Naive thymus-derived CD4-positive, alpha-beta T cell (primary cell): ENCODE measurements around the gene INTS3. TPM values are rescaled to one million over a fixed set of nuclear protein-coding genes. Genes with fewer than 3 reads are reported as not detected.
A peak's percentile ranks its signal among the peaks of the same experiment; 100 is the strongest.

Experiments
- ATAC-seq: fragments of 150-1000 bp; cut with Tn5 transposase; 2 replicates; pipeline ENCODE4 v1.10.0; 2021; ENCODE audit warnings: mild to moderate bottlenecking, moderate library complexity
- CTCF ChIA-PET: fragments of 350-600 bp; sonication (Branson Sonifier 250); formaldehyde crosslinking; loops from one replicate; lab custom pipeline; 2021; ENCODE audit warnings: antibody characterized with exemption; lab: Charles Lee
- POLR2A ChIA-PET: fragments of 350-600 bp; sonication (Branson Sonifier 250); formaldehyde crosslinking; loops from one replicate; lab custom pipeline; 2021; ENCODE audit warnings: antibody characterized with exemption, inconsistent platforms; lab: Charles Lee
- DNase-seq, 9 donors: peaks; one replicate each; pipeline versions ENCODE4 v3.0.0 to v3.0.0-alpha.2; 2020 to 2022; ENCODE audit warnings: mixed read lengths in 1 of 9
- H3K27ac ChIP-seq: one replicate; pipeline ENCODE4 v1.7.0; 2013; ENCODE audit warnings: mild to moderate bottlenecking, low read depth, low read length, moderate library complexity
- H3K27me3 ChIP-seq, 2 donors: one replicate each; pipeline ENCODE4 v1.7.0; 2013; ENCODE audit warnings: low read length in 2 of 2, mild to moderate bottlenecking in 2 of 2, moderate library complexity in 2 of 2; ENCODE audit not compliant: control insufficient read depth in 2 of 2, insufficient read depth in 2 of 2
- H3K36me3 ChIP-seq, 3 experiments: 1 replicate in 2 of 3; 2 replicates in 1 of 3; pipeline ENCODE4 v1.7.0; 2013; ENCODE audit warnings: low read length in 3 of 3, mild to moderate bottlenecking in 3 of 3, moderate library complexity in 1 of 3; ENCODE audit not compliant: insufficient read depth in 3 of 3, control insufficient read depth in 2 of 3
- H3K4me1 ChIP-seq, 2 donors: one replicate each; pipeline ENCODE4 v1.7.0; 2013; ENCODE audit warnings: low read length in 2 of 2, mild to moderate bottlenecking in 2 of 2, moderate library complexity in 1 of 2; ENCODE audit not compliant: control insufficient read depth in 2 of 2, insufficient read depth in 2 of 2
- H3K4me3 ChIP-seq: 2 replicates; pipeline ENCODE4 v1.7.0; 2013; ENCODE audit warnings: mild to moderate bottlenecking, low read length
- H3K9me3 ChIP-seq, 3 experiments: 1 replicate in 2 of 3; 2 replicates in 1 of 3; pipeline ENCODE4 v1.7.0; 2013; ENCODE audit warnings: low read length in 3 of 3; ENCODE audit not compliant: control insufficient read depth in 2 of 3
- H3K27ac Mint-ChIP-seq, 9 donors: one replicate each; pipeline ENCODE4 v1.8.0; 2020 to 2022; ENCODE audit warnings: mixed read lengths in 9 of 9, mild to moderate bottlenecking in 8 of 9, moderate library complexity in 5 of 9, inconsistent platforms in 2 of 9
- H3K27me3 Mint-ChIP-seq, 5 donors: one replicate each; pipeline ENCODE4 v1.8.0; 2021 to 2022; ENCODE audit warnings: mixed read lengths in 5 of 5, mild to moderate bottlenecking in 1 of 5
- H3K36me3 Mint-ChIP-seq, 5 donors: one replicate each; pipeline ENCODE4 v1.8.0; 2020 to 2022; ENCODE audit warnings: mixed read lengths in 5 of 5, mild to moderate bottlenecking in 3 of 5, inconsistent platforms in 1 of 5
- H3K4me1 Mint-ChIP-seq, 7 donors: one replicate each; pipeline ENCODE4 v1.8.0; 2020 to 2022; ENCODE audit warnings: mixed read lengths in 7 of 7, mild to moderate bottlenecking in 3 of 7, inconsistent platforms in 1 of 7
- H3K4me3 Mint-ChIP-seq, 10 donors: one replicate each; pipeline ENCODE4 v1.8.0; 2020 to 2022; ENCODE audit warnings: mild to moderate bottlenecking in 10 of 10, mixed read lengths in 10 of 10, moderate library complexity in 6 of 10, inconsistent platforms in 2 of 10
- H3K9me3 Mint-ChIP-seq, 11 donors: one replicate each; pipeline ENCODE4 v1.8.0; 2020 to 2022; ENCODE audit warnings: mixed read lengths in 11 of 11, mild to moderate bottlenecking in 4 of 11, inconsistent platforms in 1 of 11, moderate library complexity in 1 of 11
- intact Hi-C, 2 donors: fragments of 100-400 bp; cut with micrococcal nuclease; formaldehyde crosslinking; loops; one replicate each; pipeline ENCODE4 v1.15.1; 2023
- polyA plus RNA-seq, 2 donors: library from polyadenylated mRNA; unstranded; fragments of 300-500 nt; fragmentation: Illumina TruSeq; gene quantifications; one replicate each; pipeline ENCODE4 v1.2.3, GENCODE V29; 2021
- total RNA-seq, 6 experiments: library from RNA in 5 of 6; stranded (reverse) in 5 of 6; gene quantifications; 1 replicate in 5 of 6; 2 replicates in 1 of 6; pipeline ENCODE4 v1.2.3 and lab custom pipeline; 2021 to 2026

INTS3 gene
- total and polyA plus RNA-seq, 7 experiments from 2014 or later, result 9.5 to 68.1 (median 54.3) TPM

DNA sequence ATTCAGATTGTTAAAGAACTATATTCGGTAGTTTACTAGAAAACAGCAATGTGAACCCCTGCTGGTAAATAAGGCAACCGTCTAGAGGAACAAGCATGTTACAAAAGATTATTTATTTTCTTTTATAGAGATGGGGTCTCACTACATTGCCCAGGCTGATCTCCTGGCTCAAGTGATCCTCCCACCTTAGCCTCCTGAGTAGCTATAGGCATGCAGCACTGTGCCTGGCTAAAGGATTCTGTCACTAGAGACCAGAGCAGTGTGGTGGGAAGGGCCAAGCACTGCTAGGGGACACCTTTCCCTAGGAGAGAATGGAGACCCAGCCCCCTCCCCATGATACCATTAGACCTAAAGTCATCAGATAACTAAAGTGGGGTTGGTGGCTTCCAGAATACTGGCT, 76.3 kb downstream of the INTS3 start:
- intact Hi-C loops, result no loop called here
- ChIA-PET POLR2A (interaction anchor here (1.0 to 3.2 kb wide), 2 partner anchors 23 to 186 kb away, joined by 3 to 25 read pairs; partner anchors contain the start of gene RPS27), CTCF (no interaction called here)
- ATAC-seq (no peak), DNase-seq (no peak)
- Histone ChIP-seq H3K4me1 (peaks cover 9 to 30% of the 10 kb centered on the region in 2 donors), H3K9me3 (no peaks in the 10 kb centered on the region), H3K36me3 (peaks cover 0 to 28% (median 4%) of the 10 kb centered on the region in 3 experiments), H3K4me3 (no peak overlapping the region), H3K27me3 (no peaks in the 10 kb centered on the region), H3K27ac (peak overlapping the region; percentile 9)
- H3K9me3 Mint-ChIP-seq, result peaks cover 0 to 4% (median 0%) of the 10 kb centered on the region in 11 donors
- peaks cover 0 to 13% (median 9%) of the 10 kb centered on the region in 5 donors for H3K36me3 Mint-ChIP-seq
- H3K4me1 Mint-ChIP-seq, result peaks cover 23 to 43% (median 32%) of the 10 kb centered on the region in 7 donors
- no peak overlapping the region for H3K4me3 Mint-ChIP-seq
- no peaks in the 10 kb centered on the region for H3K27me3 Mint-ChIP-seq
- peak overlapping the region in 8 of 9 donors; percentile 28 to 84 (median 70) for H3K27ac Mint-ChIP-seq

DNA sequence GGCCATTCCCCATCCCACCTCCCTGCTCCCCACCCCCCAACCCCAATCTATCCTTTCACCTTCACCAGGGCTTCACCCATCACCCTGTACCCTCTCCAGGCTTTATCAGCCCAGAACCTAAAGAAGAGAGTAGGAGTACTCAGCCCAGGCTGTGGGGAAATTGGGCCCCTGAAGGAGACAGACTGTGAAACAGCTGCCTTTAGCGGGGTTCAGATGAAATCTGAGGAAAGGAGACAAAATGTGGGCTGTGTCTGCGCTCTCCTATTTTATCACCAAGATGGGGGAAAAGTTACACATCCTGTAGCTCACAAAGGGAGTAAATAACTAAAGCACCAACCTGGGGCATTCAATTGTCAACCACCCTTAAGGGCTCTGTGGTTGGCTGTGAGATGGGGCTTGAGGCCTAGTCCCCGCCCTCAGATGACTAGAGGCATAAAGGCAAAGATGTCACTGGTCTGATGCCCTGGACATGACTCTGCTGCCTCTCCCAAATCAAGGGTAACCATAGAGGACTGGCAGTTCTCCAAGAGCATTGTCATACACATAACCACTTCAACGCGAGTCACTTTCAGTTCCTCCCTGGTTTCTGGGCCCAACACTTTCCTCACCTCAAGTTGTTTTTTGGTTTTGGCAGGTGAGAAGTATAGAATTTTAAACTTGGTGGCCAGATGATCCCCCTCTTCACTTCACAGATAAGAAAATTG, 77.3 kb downstream of the INTS3 start:
- peak; percentile 98 for ATAC-seq
- peaks cover 8 to 37% (median 8%) of the 10 kb centered on the region in 3 experiments for H3K36me3 ChIP-seq
- H3K36me3 Mint-ChIP-seq, result peaks cover 0 to 22% (median 15%) of the 10 kb centered on the region in 5 donors
- ChIA-PET CTCF (no interaction called here), POLR2A (interaction anchor here (0.9 to 3.2 kb wide), 4 partner anchors 21 to 185 kb away, joined by 3 to 25 read pairs (median 4); partner anchors contain the start of genes GATAD2B and RPS27)
- peak overlapping the region; percentile 28 to 97 (median 83) for H3K27ac Mint-ChIP-seq
- no peaks in the 10 kb centered on the region for H3K9me3 ChIP-seq
- intact Hi-C loops, result no loop called here
- peaks cover 9 to 30% of the 10 kb centered on the region in 2 donors for H3K4me1 ChIP-seq
- no peaks in the 10 kb centered on the region for H3K27me3 Mint-ChIP-seq
- peaks cover 23 to 43% (median 32%) of the 10 kb centered on the region in 7 donors for H3K4me1 Mint-ChIP-seq
- peak overlapping the region in 8 of 10 donors; percentile 0 to 47 (median 34) for H3K4me3 Mint-ChIP-seq
- H3K9me3 Mint-ChIP-seq, result peaks cover 0 to 4% (median 0%) of the 10 kb centered on the region in 11 donors
- peak overlapping the region; percentile 53 for H3K27ac ChIP-seq
- H3K4me3 ChIP-seq, result no peak overlapping the region
- H3K27me3 ChIP-seq, result no peaks in the 10 kb centered on the region
- DNase-seq, result peak in 8 of 9 donors; percentile 37 to 82 (median 51)

DNA sequence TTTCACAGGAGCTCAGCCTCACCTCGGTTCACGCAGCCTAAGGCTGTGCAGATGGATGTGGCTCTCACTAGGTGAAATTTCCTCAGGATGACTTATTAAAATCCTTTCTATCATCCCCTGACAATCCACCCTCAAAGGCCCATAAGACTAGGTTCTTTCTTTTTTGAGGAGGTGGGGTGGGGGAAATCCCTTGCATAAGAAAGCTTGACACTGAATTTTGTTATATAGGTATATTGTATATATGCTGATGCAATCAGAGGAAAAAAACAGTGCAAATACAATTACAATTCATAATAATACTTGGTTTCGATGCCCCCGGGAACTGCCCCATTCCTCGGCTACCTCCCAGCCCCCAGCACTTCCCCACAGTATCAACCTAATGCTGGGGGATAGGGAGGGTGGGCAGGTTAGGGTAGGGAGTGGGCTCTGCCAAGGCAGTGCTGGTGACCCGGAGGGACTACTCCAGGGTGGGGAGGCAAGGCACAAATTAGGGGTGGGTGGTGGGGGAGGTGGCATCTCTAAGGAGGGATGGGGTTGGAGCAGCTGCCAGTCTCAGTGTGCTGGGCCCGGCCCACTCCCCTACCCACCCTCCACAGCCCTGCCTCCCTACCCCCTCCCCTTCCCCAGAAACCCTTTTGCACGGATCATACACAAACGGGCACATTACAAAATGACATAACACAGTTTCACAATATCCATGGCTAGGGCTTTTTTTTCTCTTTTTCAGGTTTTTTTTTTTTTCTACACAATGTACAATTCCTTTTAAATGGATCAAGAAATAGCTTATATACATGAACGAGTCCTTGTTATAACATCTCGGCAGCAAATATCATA, 78.3 kb downstream of the INTS3 start:
- H3K4me3 ChIP-seq, result no peak overlapping the region
- H3K9me3 ChIP-seq, result no peaks in the 10 kb centered on the region
- DNase-seq (no peak), ATAC-seq (no peak)
- H3K27me3 Mint-ChIP-seq, result no peaks in the 10 kb centered on the region
- peak overlapping the region; percentile 53 for H3K27ac ChIP-seq
- CTCF ChIA-PET, result interaction anchor here (0.9 to 1.2 kb wide), 2 partner anchors 9 to 180 kb away, joined by 3 read pairs; partner anchors contain the start of gene RAB13
- H3K27ac Mint-ChIP-seq, result peak overlapping the region; percentile 28 to 97 (median 83)
- H3K27me3 ChIP-seq, result no peaks in the 10 kb centered on the region
- H3K36me3 Mint-ChIP-seq, result peaks cover 2 to 25% (median 15%) of the 10 kb centered on the region in 5 donors
- peak overlapping the region in 5 of 10 donors; percentile 0 to 47 (median 37) for H3K4me3 Mint-ChIP-seq
- peaks cover 0 to 3% (median 0%) of the 10 kb centered on the region in 11 donors for H3K9me3 Mint-ChIP-seq
- POLR2A ChIA-PET, result interaction anchor here (0.9 to 1.9 kb wide), 4 partner anchors 12 to 184 kb away, joined by 3 to 5 read pairs (median 4); partner anchors contain the start of genes GATAD2B and RPS27
- H3K4me1 ChIP-seq, result peaks cover 9 to 30% of the 10 kb centered on the region in 2 donors
- H3K4me1 Mint-ChIP-seq, result peaks cover 23 to 43% (median 32%) of the 10 kb centered on the region in 7 donors
- intact Hi-C loops, result no loop called here
- H3K36me3 ChIP-seq, result peaks cover 8 to 44% (median 9%) of the 10 kb centered on the region in 3 experiments

DNA sequence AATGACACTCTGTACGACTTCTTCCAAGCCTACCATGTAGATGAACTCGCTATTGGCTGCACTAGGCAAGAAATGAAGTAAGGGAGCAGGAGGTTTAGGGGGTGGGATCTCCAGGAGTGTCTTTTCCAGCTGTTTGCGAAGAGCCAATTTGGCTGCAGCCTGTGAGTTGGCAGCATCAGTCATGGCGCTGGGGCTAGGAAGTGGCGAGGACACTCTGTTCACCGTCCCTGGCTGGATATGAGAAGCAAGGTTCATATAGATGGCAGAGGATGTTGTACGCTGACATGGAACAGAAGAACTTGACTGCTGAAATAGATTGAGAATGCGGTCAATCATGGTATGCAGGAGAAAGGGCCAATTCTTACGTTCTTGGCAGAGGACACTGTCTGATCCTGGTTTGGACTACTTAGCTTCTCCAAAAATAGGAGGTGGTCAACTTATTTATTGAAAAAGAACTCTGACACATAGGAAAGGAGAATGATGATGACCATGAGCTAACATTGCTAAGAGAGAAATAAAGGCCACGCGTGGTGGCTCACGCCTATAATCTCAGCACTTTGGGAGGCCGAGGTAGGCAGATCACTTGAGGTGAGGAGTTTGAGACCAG, 88.5 kb downstream of the INTS3 start:
- POLR2A ChIA-PET, result interaction anchor here (0.9 to 1.1 kb wide), 2 partner anchors 21 to 140 kb away, joined by 3 to 4 read pairs; no protein-coding TSS in a partner anchor
- Mint-ChIP-seq H3K36me3 (peaks cover 9 to 52% (median 31%) of the 10 kb centered on the region in 5 donors), H3K27ac (peak overlapping the region in 2 of 9 donors; percentile 19 to 26), H3K9me3 (peaks cover 0 to 3% (median 0%) of the 10 kb centered on the region in 11 donors), H3K4me1 (peaks cover 0 to 5% (median 2%) of the 10 kb centered on the region in 7 donors), H3K27me3 (no peaks in the 10 kb centered on the region), H3K4me3 (no peak overlapping the region)
- Histone ChIP-seq H3K4me1 (no peaks in the 10 kb centered on the region), H3K4me3 (no peak overlapping the region), H3K9me3 (no peaks in the 10 kb centered on the region), H3K27me3 (no peaks in the 10 kb centered on the region), H3K36me3 (peaks cover 31 to 73% (median 49%) of the 10 kb centered on the region in 3 experiments), H3K27ac (no peak overlapping the region)
- intact Hi-C loops, result no loop called here
- DNase-seq (no peak), ATAC-seq (no peak)
- CTCF ChIA-PET, result interaction anchor here (0.6 to 4.1 kb wide), 3 partner anchors 14 to 170 kb away, joined by 3 to 19 read pairs (median 3); partner anchors contain the start of gene RAB13

DNA sequence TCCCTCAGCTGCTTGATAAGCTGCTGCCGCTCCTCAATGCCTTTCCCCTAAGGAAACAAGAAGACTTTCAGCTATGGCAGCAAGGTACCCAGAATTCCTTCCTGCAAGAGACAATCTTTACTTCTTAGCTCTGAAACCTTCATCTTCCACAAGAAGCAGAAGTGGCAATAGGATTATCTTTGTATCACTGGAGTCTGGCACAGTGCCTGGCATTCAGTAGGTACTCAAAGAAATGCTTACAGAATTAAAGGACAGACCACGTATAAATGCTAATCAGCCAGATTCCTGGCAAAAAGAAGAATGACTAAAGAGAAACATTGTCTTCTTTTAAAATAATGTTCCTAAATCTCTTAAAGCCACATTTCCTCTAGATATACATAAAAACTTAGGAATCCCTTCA, 91.0 kb downstream of the INTS3 start:
- ATAC-seq, result no peak
- H3K4me1 Mint-ChIP-seq, result peaks cover 0 to 5% (median 4%) of the 10 kb centered on the region in 7 donors
- peaks cover 9 to 39% (median 26%) of the 10 kb centered on the region in 5 donors for H3K36me3 Mint-ChIP-seq
- peaks cover 0 to 2% (median 0%) of the 10 kb centered on the region in 11 donors for H3K9me3 Mint-ChIP-seq
- no peak overlapping the region for H3K4me3 Mint-ChIP-seq
- H3K4me3 ChIP-seq, result no peak overlapping the region
- no peak overlapping the region for H3K27ac ChIP-seq
- H3K27me3 Mint-ChIP-seq, result no peaks in the 10 kb centered on the region
- intact Hi-C loops, result no loop called here
- peak overlapping the region in 3 of 9 donors; percentile 30 to 76 (median 38) for H3K27ac Mint-ChIP-seq
- POLR2A ChIA-PET, result no interaction called here
- CTCF ChIA-PET, result interaction anchor here (4.1 kb wide), 1 partner anchor 168 kb away, joined by 19 read pairs; the partner anchor contains the start of gene RAB13
- H3K4me1 ChIP-seq, result no peaks in the 10 kb centered on the region
- no peaks in the 10 kb centered on the region for H3K9me3 ChIP-seq
- peaks cover 15 to 48% (median 28%) of the 10 kb centered on the region in 3 experiments for H3K36me3 ChIP-seq
- no peaks in the 10 kb centered on the region for H3K27me3 ChIP-seq
- no peak for DNase-seq
